SW 1271 (cell line): ENCODE data around the gene CAPN8.
A peak's percentile ranks its signal among the peaks of the same experiment; 100 is the strongest.

Experiments
- DNase-seq, 2 experiments: peaks; one replicate each; lab custom pipeline; 2025; lab: John Stamatoyannopoulos, UW

Gene CAPN8

GRCh38 chr1:223665592-223666312 lies at the start of gene CAPN8:
CAPN8 (minus strand) TSS chr1:223665701; CDS start chr1:223665646, 55 bp downstream.
- DNase-seq = no peak

- peak; percentile 58 to 71 for DNase-seq
Observed at GRCh38 chr1:223714849-223715603, 49.5 kb upstream of the CAPN8 start.

DNA sequence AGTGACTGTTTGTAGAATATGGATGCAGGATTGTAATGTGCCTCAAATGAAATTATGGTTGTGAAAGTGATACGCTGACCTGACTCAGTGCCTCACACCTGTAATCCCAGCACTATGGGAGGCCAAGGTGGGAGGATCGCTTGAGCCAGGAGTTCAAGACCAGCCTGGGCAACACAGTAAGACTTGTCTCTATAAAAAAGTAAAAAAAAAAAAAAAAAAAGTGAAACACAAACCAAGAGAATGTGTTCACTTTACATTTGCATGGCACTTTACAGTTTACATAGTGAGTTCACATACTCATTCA lies 48.9 kb upstream of the CAPN8 start:
- DNase-seq = no peak

DNA sequence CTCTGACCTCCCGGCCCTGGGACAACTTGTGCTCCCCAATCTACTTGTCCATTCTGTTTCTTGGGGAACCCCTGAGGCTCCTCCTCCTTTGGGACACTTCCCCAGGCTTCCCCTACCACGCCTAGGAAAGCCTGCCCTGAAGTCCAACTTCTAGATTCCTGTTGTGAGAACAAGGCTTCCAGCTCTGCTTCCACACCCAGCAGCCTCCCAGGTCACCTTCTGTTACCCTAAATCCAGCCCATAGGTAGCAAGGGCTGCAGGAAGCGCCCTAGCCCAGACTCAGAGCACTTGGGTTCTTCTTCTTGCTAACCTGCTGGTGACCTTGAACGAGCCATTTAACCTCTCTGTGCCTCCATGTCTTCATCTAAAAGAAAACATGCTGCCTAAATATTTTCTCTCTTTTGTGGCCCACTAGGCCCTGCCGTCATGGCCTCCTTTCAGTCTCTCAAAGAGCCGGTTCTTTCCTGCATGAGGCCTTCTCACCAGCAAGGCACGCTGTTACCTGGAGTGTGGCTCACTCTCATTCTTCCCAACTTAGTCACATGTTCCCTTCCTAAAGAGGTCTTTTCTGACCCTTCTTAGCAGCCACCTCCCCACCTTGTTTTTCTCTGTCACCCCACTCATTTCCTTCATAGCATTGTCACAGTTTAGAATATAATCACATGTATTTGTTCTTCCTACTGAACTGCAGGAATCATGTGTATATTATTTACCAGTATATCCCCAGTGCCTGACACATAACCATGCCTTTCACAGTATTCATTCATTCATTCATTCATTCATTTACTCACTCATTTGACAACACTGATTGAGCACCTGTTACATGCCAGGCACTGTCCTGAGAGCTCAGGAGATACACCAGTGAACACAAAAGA lies 48.3 kb upstream of the CAPN8 start:
- DNase-seq = peak in 1 of 2 experiments; percentile 15

- DNase-seq = peak in 1 of 2 experiments; percentile 21
Observed at GRCh38 chr1:223712850-223713474, 47.5 kb upstream of the CAPN8 start.

DNA sequence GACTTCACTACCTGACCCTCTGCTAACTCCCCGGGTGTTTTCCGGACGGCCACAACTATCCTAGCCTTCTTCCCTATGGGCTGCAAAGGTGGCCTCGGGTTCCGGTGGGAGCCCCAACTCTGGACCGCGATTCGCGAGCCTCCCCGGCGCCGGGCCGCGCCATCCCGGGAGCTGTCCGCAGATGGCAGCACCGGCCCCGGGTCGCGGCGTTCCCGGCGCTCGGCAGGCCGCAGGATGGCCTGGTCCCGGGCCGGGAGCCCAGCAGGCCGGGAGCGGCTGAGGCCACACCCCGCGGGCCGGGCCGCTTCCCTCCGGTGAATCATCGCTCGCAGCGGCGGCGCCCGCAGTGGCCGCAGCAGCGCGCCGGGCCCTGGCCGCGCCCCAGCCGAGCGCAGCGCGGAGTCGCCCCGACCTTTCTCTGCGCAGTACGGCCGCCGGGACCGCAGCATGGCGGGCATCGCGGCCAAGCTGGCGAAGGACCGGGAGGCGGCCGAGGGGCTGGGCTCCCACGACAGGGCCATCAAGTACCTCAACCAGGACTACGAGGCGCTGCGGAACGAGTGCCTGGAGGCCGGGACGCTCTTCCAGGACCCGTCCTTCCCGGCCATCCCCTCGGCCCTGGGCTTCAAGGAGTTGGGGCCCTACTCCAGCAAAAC lies 46.8 kb upstream of the CAPN8 start, which contains the start of gene CAPN2:
CAPN2 (plus strand) TSS at position 346 of the 656 bp plus-strand sequence; CDS start at position 448, 102 bp downstream.
- DNase-seq = peak in 1 of 2 experiments; percentile 18

- no peak for DNase-seq
Observed at GRCh38 chr1:223711747-223712193, 46.3 kb upstream of the CAPN8 start.

DNA sequence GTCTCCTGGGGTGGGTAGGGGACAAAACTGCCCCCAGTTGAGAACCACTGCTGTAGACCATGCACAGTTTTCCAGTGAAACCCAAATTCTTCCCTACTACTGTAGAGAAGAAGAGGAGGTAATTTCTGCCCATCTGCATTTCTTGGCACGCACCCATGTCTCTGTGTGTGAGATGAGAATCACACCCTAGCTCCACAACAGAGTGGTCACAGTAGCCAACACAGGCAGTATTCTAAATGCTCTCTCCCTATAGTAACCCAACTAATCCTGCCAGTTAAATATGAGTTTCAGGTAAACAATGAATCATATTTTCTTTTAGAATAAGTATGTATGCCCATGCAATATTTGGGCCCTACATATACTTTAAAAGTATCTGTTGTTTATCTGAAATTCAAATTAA lies 45.7 kb upstream of the CAPN8 start:
- DNase-seq = no peak

GRCh38 chr1:223710179-223711133 lies 45.0 kb upstream of the CAPN8 start:
- no peak for DNase-seq

DNA sequence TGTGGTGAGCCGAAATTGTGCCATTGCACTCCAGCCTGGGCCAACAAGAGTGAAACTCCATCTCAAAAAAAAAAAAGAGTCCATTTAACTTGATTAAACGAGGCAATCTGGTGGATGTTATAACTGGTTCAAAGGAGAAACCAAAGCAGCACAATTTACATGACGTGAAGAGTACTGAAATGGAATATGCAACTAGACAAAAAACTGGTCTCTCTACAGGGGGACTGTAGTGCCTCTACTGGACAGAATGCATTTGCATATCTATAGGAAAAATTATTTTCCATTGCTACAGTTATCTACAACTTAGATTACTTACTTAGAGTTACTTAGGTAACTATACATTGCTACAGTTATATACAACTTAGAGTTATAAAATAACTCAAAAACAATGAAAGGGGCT lies 44.1 kb upstream of the CAPN8 start:
- DNase-seq = peak in 1 of 2 experiments; percentile 11

DNA sequence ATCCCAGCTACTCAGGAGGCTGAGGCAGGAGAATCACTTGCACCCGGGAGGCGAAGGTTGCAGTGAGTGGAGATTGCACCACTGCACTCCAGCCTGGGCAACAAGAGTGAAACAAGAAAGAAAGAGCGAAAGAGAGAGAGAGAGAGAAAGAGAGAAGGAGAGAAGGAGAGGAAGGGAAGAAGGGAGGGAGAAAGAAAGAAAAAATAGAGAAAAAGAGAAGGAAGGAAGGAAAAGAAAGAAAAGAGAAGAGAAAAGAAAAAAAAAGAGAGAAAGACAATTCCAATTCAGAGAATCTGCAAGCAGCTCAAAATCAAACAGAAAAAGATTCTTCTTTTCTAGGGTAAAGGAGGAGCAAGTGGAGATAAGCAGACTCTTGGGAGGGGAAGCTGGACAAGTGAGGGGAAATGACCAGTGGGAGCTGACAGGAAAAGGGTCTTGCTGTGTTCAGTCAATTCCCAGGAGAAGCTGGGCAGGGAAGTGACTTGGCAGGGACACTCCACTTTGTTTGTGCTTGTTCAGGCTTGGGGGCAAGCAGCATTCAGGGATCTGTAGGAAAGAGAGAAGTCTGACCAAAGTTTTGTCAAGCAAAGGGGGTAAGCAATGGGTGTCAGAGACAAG lies 43.3 kb upstream of the CAPN8 start:
- DNase-seq = no peak

GRCh38 chr1:223708001-223708359 lies 42.5 kb upstream of the CAPN8 start:
- no peak for DNase-seq

- peak; percentile 55 to 85 for DNase-seq
Observed at GRCh38 chr1:223707256-223708000, 41.9 kb upstream of the CAPN8 start.

DNA sequence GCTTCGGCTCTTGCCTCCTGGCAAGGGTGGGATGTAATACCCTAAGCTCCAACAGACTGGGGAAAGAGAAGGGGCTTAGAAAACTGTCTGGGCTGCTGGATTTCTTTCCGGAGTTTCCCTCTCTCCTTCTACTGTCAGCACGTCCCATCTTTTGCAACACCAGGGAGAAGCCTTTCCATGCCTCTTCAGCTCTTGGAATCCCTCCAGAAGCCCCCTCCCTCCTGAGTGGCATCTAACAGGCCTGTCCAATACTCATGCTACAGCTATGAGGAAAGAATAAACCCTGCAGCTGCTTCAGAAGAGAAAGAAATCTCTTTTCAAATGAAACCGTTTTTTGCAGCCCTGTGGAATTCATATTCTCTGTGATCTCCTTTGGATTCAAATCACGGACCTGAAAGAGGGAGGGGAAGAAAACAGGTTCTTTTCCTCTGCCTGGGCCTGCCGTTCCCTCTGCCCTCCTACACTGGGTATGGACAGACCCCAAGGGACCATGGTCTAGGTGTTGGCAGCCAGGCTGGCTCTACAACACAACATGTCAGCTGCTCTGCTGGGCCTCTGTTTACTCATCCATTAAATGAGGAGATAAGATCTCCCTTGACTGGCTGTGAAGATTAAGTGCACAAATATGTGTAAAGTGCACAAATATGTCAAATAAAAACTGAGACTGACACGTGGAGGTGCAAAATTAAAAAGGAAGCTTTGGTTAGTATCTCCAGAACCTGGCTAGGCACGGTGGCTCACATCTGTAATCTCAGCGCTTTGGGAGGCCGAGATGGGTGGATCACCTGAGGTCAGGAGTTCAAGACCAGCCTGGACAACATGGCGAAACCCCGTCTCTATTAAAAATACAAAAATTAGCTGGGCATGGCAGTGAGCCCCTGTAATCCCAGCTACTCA lies 40.8 kb upstream of the CAPN8 start:
- DNase-seq = no peak

DNA sequence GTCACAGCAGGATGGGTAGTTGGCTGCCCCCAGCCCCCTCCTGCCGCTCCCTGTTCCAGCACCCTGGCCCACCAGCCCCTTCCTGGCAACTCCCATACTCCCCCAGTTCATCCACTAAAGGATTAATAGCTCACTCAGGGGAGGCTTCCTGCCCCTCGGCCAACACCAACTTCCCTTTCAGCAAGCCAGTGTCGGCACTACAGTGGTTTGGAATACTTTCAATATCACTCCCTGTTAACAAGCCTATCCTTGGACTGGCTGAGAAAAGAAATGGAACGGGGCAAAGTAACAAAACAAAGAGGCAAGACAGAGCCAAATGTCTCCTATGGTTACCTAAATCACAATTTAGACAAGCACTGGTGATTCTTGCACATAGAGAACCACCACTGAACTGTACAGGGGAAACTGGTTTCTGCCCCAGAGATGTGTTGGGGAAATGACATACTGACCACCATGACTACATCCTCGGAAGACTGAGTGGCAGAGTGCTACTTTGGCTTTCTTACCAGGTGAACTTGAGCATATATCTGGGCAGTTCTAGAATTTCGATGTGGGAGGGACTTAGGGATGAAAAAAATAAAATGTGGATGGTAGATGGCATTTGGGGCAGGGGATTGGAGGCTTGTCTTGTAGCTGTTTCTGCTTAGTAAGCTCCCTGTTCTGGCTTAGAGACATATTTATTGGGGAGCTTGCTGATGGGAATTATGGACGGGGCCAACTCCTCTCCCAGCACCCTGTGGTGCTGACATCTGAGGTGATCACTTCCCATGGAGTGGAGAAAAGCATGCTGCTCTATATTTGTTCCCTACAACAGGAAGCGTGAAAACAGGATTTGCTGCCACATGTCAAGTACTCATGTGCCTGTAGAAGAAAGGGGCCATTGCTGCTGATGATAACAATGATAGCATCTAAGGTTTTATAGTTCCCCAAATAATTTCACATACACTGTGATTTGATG lies 39.7 kb upstream of the CAPN8 start:
- no peak for DNase-seq

- no peak for DNase-seq
Observed at GRCh38 chr1:223703668-223704013, 38.1 kb upstream of the CAPN8 start.
